Keratinocyte (primary cell): Measurements from ENCODE around the gene COG6. TPM values are rescaled to one million over a fixed set of nuclear protein-coding genes. Genes with fewer than 3 reads are reported as not detected.

ENCODE experiments used
- DNase-seq: peaks from one replicate; pipeline ENCODE4 v3.0.0-alpha.2; 2011; ENCODE audit warnings: low read depth, missing footprints, low spot score
- FAIRE-seq: peaks from 2 replicates; lab custom pipeline; 2011; peaks lifted over from hg19 to GRCh38; lab: Jason Lieb, UNC
- H2AFZ ChIP-seq: 2 replicates; pipeline ENCODE4 v1.6.0; 2012; ENCODE audit warnings: low read length, control low read depth, inconsistent platforms; ENCODE audit not compliant: control insufficient read depth
- H3K27ac ChIP-seq: 2 replicates; pipeline ENCODE4 v1.5.1; 2011; ENCODE audit warnings: low read length; ENCODE audit not compliant: control insufficient read depth, insufficient read depth
- H3K27me3 ChIP-seq: 3 replicates; pipeline ENCODE4 v1.6.0; 2011; ENCODE audit warnings: low read length; ENCODE audit not compliant: control insufficient read depth, insufficient read depth; ENCODE audit errors: extremely low read depth
- H3K36me3 ChIP-seq, 2 experiments: 2 replicates in 1 of 2; 3 replicates in 1 of 2; pipeline ENCODE4 v1.5.1; 2011; ENCODE audit warnings: low read length in 2 of 2, mild to moderate bottlenecking in 1 of 2; ENCODE audit not compliant: control insufficient read depth in 2 of 2, insufficient read depth in 2 of 2; ENCODE audit errors: extremely low read depth in 1 of 2
- H3K4me1 ChIP-seq: 3 replicates; pipeline ENCODE4 v1.5.1; 2011; ENCODE audit warnings: low read length; ENCODE audit not compliant: control insufficient read depth, insufficient read depth; ENCODE audit errors: extremely low read depth
- H3K4me2 ChIP-seq: 3 replicates; pipeline ENCODE4 v1.6.0; 2011; ENCODE audit warnings: low read depth, low read length; ENCODE audit not compliant: control insufficient read depth, insufficient read depth; ENCODE audit errors: extremely low read depth
- H3K4me3 ChIP-seq, 3 experiments: fragments of 200-600 bp in 1 of 3; sonication (generic) in 1 of 3; 2 replicates in 2 of 3; 3 replicates in 1 of 3; pipeline ENCODE4 v1.5.1; 2011 to 2016; ENCODE audit warnings: low read length in 3 of 3, mild to moderate bottlenecking in 3 of 3, control low read depth in 2 of 3, inconsistent platforms in 1 of 3, low read depth in 1 of 3, mixed read lengths in 1 of 3, mixed run types in 1 of 3, moderate library complexity in 1 of 3; ENCODE audit not compliant: control insufficient read depth in 2 of 3, insufficient read depth in 2 of 3; ENCODE audit errors: extremely low read depth in 1 of 3
- H3K79me2 ChIP-seq: 2 replicates; pipeline ENCODE4 v1.6.0; 2012; ENCODE audit warnings: low read length; ENCODE audit not compliant: control insufficient read depth, insufficient read depth
- H3K9ac ChIP-seq: 3 replicates; pipeline ENCODE4 v1.6.0; 2011; ENCODE audit warnings: low read length; ENCODE audit not compliant: control insufficient read depth, insufficient read depth; ENCODE audit errors: extremely low read depth
- H3K9me1 ChIP-seq: 3 replicates; pipeline ENCODE4 v1.6.0; 2011; ENCODE audit warnings: low read length; ENCODE audit not compliant: control insufficient read depth, insufficient read depth; ENCODE audit errors: extremely low read depth
- H3K9me3 ChIP-seq: 2 replicates; pipeline ENCODE4 v1.5.1; 2012; ENCODE audit warnings: low read depth, low read length; ENCODE audit not compliant: control insufficient read depth
- H4K20me1 ChIP-seq: 3 replicates; pipeline ENCODE4 v1.6.0; 2011; ENCODE audit warnings: low read length; ENCODE audit not compliant: control insufficient read depth, insufficient read depth; ENCODE audit errors: extremely low read depth
- CTCF ChIP-seq, 3 experiments: IDR thresholded peaks in 1 of 3; conservative IDR thresholded peaks in 1 of 3; optimal IDR thresholded peaks in 1 of 3; 2 replicates in 2 of 3; 3 replicates in 1 of 3; pipeline versions ENCODE3 to v1.5.1; 2011; ENCODE audit warnings: low read length in 3 of 3, mild to moderate bottlenecking in 3 of 3, moderate library complexity in 2 of 3, control low read depth in 1 of 3, inconsistent platforms in 1 of 3; ENCODE audit not compliant: insufficient read depth in 2 of 3; ENCODE audit errors: extremely low read depth in 1 of 3
- EZH2 ChIP-seq: IDR thresholded peaks from one replicate; pipeline ENCODE4 v1.6.1; 2012; ENCODE audit warnings: inconsistent platforms, mild to moderate bottlenecking, low read length, moderate library complexity
- dilution Hi-C: fragments of 300-500 bp; cut with MboI; formaldehyde crosslinking; loops from one replicate; pipeline ENCODE4 v1.7.0; 2020; ENCODE audit warnings: low sequenced_read_pairs; ENCODE audit not compliant: extremely low pct_ligation_motif_present
- polyA plus RNA-seq, 5 experiments: library from polyadenylated mRNA; depleted of rRNA in 3 of 5; stranded (reverse) in 3 of 5; stranded (forward) in 1 of 5; unstranded in 1 of 5; fragments of >200 nt; gene quantifications; 1 replicate in 1 of 5; 2 replicates in 3 of 5; 3 replicates in 1 of 5; pipeline versions ENCODE4 v1.2.1 to v1.2.3, GENCODE V29; 2011 to 2012; ENCODE audit warnings: missing spikeins in 2 of 5, low read depth in 1 of 5, low replicate concordance in 1 of 5

The COG6 gene
- polyA plus RNA-seq, 1 donor (not counting 4 experiments of a cell fraction or from before 2014, with no cell fraction given): 25.5 TPM

GRCh38 chr13:39740761-39741160, 85.3 kb downstream of the COG6 start:
- H3K4me3 ChIP-seq: no peak overlapping the region
- dilution Hi-C loops: no loop called here
- peaks cover 5 to 6% of the 10 kb centered on the region in 2 experiments for H3K36me3 ChIP-seq

GRCh38 chr13:39748961-39749360, 93.5 kb downstream of the COG6 start:
- Histone ChIP-seq H3K79me2 (no peaks in the 10 kb centered on the region), H3K27ac (no peak overlapping the region), H3K27me3 (no peaks in the 10 kb centered on the region), H3K36me3 (no peaks in the 10 kb centered on the region), H3K9ac (no peak overlapping the region), H2AFZ (no peak overlapping the region), H3K4me1 (no peaks in the 10 kb centered on the region), H3K9me3 (no peaks in the 10 kb centered on the region), H3K9me1 (no peaks in the 10 kb centered on the region), H4K20me1 (no peaks in the 10 kb centered on the region), H3K4me2 (no peak overlapping the region), H3K4me3 (no peak overlapping the region)
- FAIRE-seq (no peak), DNase-seq (no peak)
- dilution Hi-C loops: no loop called here
- TF ChIP-seq EZH2 (no peak), CTCF (optimal IDR thresholded peaks at IDR 0.05 in 1 of 3, IDR thresholded peaks at IDR 0.05 in 1 of 3, conservative IDR thresholded peaks at IDR 0.05 in 1 of 3; ENCODE audit: extremely low read depth in 1 of 3, insufficient read depth in 2 of 3, low read length in 3 of 3) (no peak)

More at GRCh38 chr13:39740761-39741160, 85.3 kb downstream of the COG6 start:
- H3K27me3 ChIP-seq: no peaks in the 10 kb centered on the region
- H3K9me3 ChIP-seq: no peaks in the 10 kb centered on the region
- TF ChIP-seq CTCF (optimal IDR thresholded peaks at IDR 0.05 in 1 of 3, IDR thresholded peaks at IDR 0.05 in 1 of 3, conservative IDR thresholded peaks at IDR 0.05 in 1 of 3; ENCODE audit: extremely low read depth in 1 of 3, insufficient read depth in 2 of 3, low read length in 3 of 3) (no peak), EZH2 (no peak)
- no peak overlapping the region for H3K27ac ChIP-seq
- no peaks in the 10 kb centered on the region for H3K4me1 ChIP-seq
- no peak overlapping the region for H3K4me2 ChIP-seq
- no peaks in the 10 kb centered on the region for H3K9me1 ChIP-seq
- no peaks in the 10 kb centered on the region for H4K20me1 ChIP-seq
- no peak overlapping the region for H3K9ac ChIP-seq
- no peak overlapping the region for H2AFZ ChIP-seq
- no peaks in the 10 kb centered on the region for H3K79me2 ChIP-seq
- no peak for FAIRE-seq
- DNase-seq: no peak
